Prostate gland (tissue), 2 donors: ENCODE data around the gene DOCK7. TPM values are rescaled to one million over a fixed set of nuclear protein-coding genes. Genes with fewer than 3 reads are reported as not detected.

Experiments used
- DNase-seq: peaks from one replicate; pipeline ENCODE4 v3.0.0-alpha.2; 2019; ENCODE audit warnings: low spot score
- H3K27ac ChIP-seq, 2 donors: fragments of 200-600 bp; sonication (generic); 2 replicates each; pipeline ENCODE4 v1.5.1; 2017 to 2019
- H3K27me3 ChIP-seq: fragments of 200-600 bp; sonication (generic); replicated peaks from 2 replicates; pipeline ENCODE4 v1.5.1; 2019; ENCODE audit not compliant: insufficient read depth
- H3K36me3 ChIP-seq, 2 donors: fragments of 200-600 bp; sonication (generic); 1 replicate in 1 of 2; 2 replicates in 1 of 2; pipeline versions ENCODE4 v1.5.1 to v1.8.1; 2017 to 2019
- H3K4me1 ChIP-seq: fragments of 200-600 bp; sonication (generic); replicated peaks from 2 replicates; pipeline ENCODE4 v1.5.1; 2019
- H3K4me3 ChIP-seq, 2 donors: fragments of 200-600 bp; sonication (generic); 2 replicates each; pipeline ENCODE4 v1.5.1; 2017 to 2019
- H3K9me3 ChIP-seq: fragments of 200-600 bp; sonication (generic); 2 replicates; pipeline ENCODE4 v1.5.1; 2017
- POLR2A ChIP-seq: fragments of 450-650 bp; IDR thresholded peaks from one replicate; pipeline ENCODE4 v1.6.1; 2016; ENCODE audit warnings: antibody characterized with exemption, mild to moderate bottlenecking
- POLR2AphosphoS5 ChIP-seq: sonication (generic); formaldehyde crosslinking; IDR thresholded peaks from one replicate; pipeline ENCODE4 v1.6.1; 2017; ENCODE audit warnings: antibody characterized with exemption
- WGBS: methylation state at CpG from one replicate; pipeline ENCODE4 v1.1.5; 2018; 5-methylcytosine and 5-hydroxymethylcytosine counted together
- intact Hi-C: fragments of 100-400 bp; cut with DNase I; formaldehyde crosslinking; loops from one replicate; pipeline ENCODE4 v1.14.2; 2022
- total RNA-seq, 2 donors: library from RNA; depleted of rRNA; stranded (reverse); fragments of >200 nt; gene quantifications; one replicate each; pipeline ENCODE4 v1.1.0, GENCODE V29; 2016
- TF ChIP-seq, protein P1 (sequence below), 4 experiments: fragments of 200-600 bp in 2 of 4; fragments of 450-650 bp in 2 of 4; sonication (generic) in 2 of 4; IDR thresholded peaks; 1 replicate in 3 of 4; 2 replicates in 1 of 4; pipeline ENCODE4 v1.5.1; 2016 to 2019; ENCODE audit warnings: antibody characterized with exemption in 4 of 4, mild to moderate bottlenecking in 2 of 4, moderate library complexity in 2 of 4

The DOCK7 gene
- total RNA-seq, 2 donors from 2014 or later: 43.4 to 56.4 TPM

DNA sequence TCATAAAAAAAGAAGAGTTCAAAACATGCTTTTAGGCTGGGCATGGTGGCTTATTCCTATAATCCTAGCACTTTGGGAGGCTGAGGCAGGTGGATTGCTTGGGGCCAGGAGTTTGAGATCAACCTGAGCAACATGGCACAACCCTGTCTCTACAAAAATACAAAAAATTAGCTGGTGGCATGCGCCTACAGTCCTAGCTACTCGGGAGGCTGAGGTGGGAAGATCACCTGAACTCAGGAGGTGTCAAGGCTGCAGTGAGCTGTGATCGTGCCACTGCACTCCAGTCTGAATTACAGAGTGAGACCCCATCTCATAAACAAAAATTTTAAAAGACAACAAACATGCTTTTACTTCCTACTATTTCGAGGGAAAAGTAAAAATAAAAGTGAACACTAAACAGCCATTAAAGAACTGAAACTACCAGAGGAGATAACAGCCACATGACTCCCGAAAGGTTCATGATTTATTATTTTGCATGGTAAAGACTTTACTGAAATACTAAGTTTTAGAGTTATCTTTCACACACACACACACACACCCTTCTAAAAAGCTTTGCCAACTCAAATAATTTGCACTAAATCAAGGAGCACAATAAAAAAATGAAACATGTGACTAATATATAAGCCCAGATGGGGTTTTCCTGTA lies 203.2 kb downstream of the DOCK7 start:
- Histone ChIP-seq H3K36me3 (no peaks in the 10 kb centered on the region), H3K27me3 (no peaks in the 10 kb centered on the region), H3K27ac (no peak overlapping the region), H3K9me3 (no peaks in the 10 kb centered on the region), H3K4me3 (no peak overlapping the region), H3K4me1 (no peaks in the 10 kb centered on the region)
- intact Hi-C loops: no loop called here
- TF ChIP-seq, protein P1, sequence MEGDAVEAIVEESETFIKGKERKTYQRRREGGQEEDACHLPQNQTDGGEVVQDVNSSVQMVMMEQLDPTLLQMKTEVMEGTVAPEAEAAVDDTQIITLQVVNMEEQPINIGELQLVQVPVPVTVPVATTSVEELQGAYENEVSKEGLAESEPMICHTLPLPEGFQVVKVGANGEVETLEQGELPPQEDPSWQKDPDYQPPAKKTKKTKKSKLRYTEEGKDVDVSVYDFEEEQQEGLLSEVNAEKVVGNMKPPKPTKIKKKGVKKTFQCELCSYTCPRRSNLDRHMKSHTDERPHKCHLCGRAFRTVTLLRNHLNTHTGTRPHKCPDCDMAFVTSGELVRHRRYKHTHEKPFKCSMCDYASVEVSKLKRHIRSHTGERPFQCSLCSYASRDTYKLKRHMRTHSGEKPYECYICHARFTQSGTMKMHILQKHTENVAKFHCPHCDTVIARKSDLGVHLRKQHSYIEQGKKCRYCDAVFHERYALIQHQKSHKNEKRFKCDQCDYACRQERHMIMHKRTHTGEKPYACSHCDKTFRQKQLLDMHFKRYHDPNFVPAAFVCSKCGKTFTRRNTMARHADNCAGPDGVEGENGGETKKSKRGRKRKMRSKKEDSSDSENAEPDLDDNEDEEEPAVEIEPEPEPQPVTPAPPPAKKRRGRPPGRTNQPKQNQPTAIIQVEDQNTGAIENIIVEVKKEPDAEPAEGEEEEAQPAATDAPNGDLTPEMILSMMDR (IDR thresholded peaks at IDR 0.05): no peak
- no peak for TF ChIP-seq POLR2A
- TF ChIP-seq POLR2AphosphoS5: no peak
- WGBS: 80% methylated on average over 5 of the region's 5 CpGs
- DNase-seq: no peak

DNA sequence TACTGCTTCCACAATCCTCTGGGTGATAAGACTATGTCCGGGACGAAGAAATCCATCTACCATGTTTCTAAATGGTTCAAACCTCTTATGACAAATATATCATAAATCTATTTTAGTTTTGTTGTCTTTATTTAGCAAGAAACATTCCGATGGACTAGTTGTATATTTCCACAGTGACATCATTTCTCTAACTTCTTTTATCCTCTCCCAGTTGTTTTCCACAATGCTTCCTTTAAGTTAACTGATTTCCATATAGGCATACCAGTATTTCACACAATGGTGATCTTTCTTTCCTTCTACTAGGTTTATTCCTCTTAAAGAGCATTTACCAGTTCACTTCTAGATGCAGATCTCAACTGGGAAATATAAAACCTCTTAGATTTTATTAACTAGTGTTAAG lies 206.5 kb downstream of the DOCK7 start:
- WGBS: 83% methylated on average over 3 of the region's 3 CpGs
- H3K4me3 ChIP-seq: no peak overlapping the region
- no peak for DNase-seq
- intact Hi-C loops: no loop called here
- TF ChIP-seq, protein P1 (IDR thresholded peaks at IDR 0.05): no peak
- TF ChIP-seq POLR2A (no peak), POLR2AphosphoS5 (no peak)
- H3K36me3 ChIP-seq: no peaks in the 10 kb centered on the region
- H3K27ac ChIP-seq: no peak overlapping the region
- H3K27me3 ChIP-seq: no peaks in the 10 kb centered on the region
- no peaks in the 10 kb centered on the region for H3K9me3 ChIP-seq
- H3K4me1 ChIP-seq: no peaks in the 10 kb centered on the region

DNA sequence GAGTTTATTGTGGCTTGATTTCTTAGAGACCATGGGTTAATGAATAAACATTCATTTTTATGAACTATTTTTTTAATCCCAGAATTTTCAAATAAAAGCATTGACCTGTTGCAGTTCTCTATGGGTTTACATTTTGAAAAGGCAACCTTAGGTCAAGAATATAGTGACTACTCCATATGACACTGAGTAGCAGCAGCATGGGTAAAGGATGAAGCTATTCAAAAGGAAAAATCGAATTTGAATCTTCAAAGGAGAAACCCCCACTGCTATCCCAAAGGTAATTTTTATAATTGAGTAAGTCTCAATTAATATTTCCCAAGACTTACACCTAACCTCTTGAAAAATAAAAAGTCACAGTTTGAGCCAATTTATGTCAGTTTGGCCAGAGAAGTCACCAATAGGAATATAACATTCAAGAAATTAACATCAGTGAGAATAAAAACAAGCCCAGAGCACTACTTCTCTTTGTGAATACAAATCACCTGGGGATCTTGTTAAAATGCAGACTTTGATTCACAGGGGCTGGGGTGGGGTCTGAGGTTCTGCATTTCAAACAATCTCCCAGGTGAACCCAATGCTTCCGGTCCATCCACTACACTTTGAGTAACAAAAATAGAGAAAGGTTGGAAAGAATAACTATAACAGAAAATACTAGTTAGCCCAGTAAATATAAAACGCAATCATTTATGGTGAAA lies 211.5 kb downstream of the DOCK7 start:
- H3K27ac ChIP-seq: no peak overlapping the region
- no peak for TF ChIP-seq POLR2AphosphoS5
- TF ChIP-seq, protein P1 (IDR thresholded peaks at IDR 0.05): no peak
- TF ChIP-seq POLR2A: no peak
- no peaks in the 10 kb centered on the region for H3K4me1 ChIP-seq
- intact Hi-C loops: no loop called here
- no peaks in the 10 kb centered on the region for H3K36me3 ChIP-seq
- H3K9me3 ChIP-seq: no peaks in the 10 kb centered on the region
- no peak for DNase-seq
- no peaks in the 10 kb centered on the region for H3K27me3 ChIP-seq
- 82% methylated on average over 3 of the region's 3 CpGs for WGBS
- no peak overlapping the region for H3K4me3 ChIP-seq

DNA sequence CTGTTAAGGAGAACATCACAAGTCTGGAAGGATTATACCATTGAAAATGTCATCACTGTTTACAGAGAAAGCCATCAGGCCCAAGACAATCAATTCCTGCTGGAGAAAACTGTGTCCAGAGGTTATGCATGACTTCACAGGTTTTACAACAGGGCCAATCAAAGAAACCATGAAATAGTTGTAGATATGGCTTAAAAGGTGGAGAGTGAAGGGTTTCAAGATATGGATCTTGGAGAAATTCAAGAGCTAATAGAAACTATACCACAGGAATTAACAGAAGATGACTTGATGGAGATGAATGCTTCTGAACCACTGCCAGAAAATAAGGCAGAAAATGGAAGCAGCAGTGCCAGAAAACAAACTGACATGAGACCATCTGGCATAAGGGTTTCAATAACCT lies 221.1 kb downstream of the DOCK7 start:
- intact Hi-C loops: no loop called here
- DNase-seq: no peak
- TF ChIP-seq, protein P1 (IDR thresholded peaks at IDR 0.05): no peak
- TF ChIP-seq POLR2AphosphoS5 (no peak), POLR2A (no peak)
- H3K27ac ChIP-seq: no peak overlapping the region
- H3K27me3 ChIP-seq: no peaks in the 10 kb centered on the region
- H3K4me1 ChIP-seq: no peaks in the 10 kb centered on the region
- H3K4me3 ChIP-seq: no peak overlapping the region
- no peaks in the 10 kb centered on the region for H3K36me3 ChIP-seq
- H3K9me3 ChIP-seq: no peaks in the 10 kb centered on the region

DNA sequence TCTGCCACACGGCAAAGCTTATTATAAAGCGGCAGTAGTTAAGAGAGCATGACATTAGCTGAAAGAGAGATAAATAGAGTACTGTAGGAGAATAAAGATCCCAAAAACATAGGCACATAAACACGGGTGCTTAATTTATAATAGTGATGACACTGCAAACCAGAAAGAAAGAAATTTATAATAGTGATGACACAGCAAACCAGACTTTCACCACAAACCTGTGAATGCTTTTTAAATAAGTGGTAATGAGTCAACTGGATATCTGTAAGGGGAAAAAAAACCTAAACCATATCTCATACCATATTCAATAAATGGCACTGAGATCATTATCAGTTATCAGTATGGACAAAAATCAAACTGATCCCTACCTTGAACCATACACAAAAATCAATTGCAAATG lies 225.8 kb downstream of the DOCK7 start:
- DNase-seq: no peak
- TF ChIP-seq, protein P1 (IDR thresholded peaks at IDR 0.05): no peak
- TF ChIP-seq POLR2AphosphoS5 (no peak), POLR2A (no peak)
- 91% methylated on average over 3 of the region's 3 CpGs for WGBS
- Histone ChIP-seq H3K4me3 (no peak overlapping the region), H3K27ac (no peak overlapping the region), H3K4me1 (no peaks in the 10 kb centered on the region), H3K9me3 (no peaks in the 10 kb centered on the region), H3K36me3 (no peaks in the 10 kb centered on the region), H3K27me3 (no peaks in the 10 kb centered on the region)
- intact Hi-C loops: no loop called here
